Breast epithelium (tissue), 3 donors: ENCODE results near the gene CDH23.

ENCODE experiments used
- CTCF ChIP-seq, 3 donors: fragments of 450-650 bp; IDR thresholded peaks; one replicate each; pipeline ENCODE4 v1.5.1; 2016 to 2017; ENCODE audit warnings: antibody characterized with exemption in 3 of 3, mild to moderate bottlenecking in 3 of 3, moderate library complexity in 3 of 3
- POLR2A ChIP-seq: fragments of 450-650 bp; IDR thresholded peaks from one replicate; pipeline ENCODE4 v1.6.1; 2016; ENCODE audit warnings: antibody characterized with exemption, mild to moderate bottlenecking, moderate library complexity
- POLR2AphosphoS5 ChIP-seq, 3 donors: sonication (generic); formaldehyde crosslinking; IDR thresholded peaks; one replicate each; pipeline ENCODE4 v1.6.1; 2017; ENCODE audit warnings: antibody characterized with exemption in 3 of 3

GRCh38 chr10:71531485-71532446, 135.0 kb downstream of the CDH23 start:
- TF ChIP-seq CTCF (IDR thresholded peaks at IDR 0.05): no peak
- TF ChIP-seq POLR2AphosphoS5 (IDR thresholded peaks at IDR 0.05): no peak
- TF ChIP-seq POLR2A: no peak
